Progenitor cell of endocrine pancreas (in vitro differentiated cells): ENCODE measurements around the gene FAM168B. TPM values are rescaled to one million over a fixed set of nuclear protein-coding genes. Genes with fewer than 3 reads are reported as not detected.

Source experiments
- DNase-seq: peaks from one replicate; pipeline ENCODE4 v3.0.0; 2021; ENCODE audit warnings: low spot score; ENCODE audit not compliant: unreplicated experiment
- H3K27ac Mint-ChIP-seq: 2 replicates; pipeline ENCODE4 v1.8.0; 2021; ENCODE audit warnings: mild to moderate bottlenecking, moderate library complexity, mixed read lengths
- H3K27me3 Mint-ChIP-seq: 2 replicates; pipeline ENCODE4 v1.8.0; 2021; ENCODE audit warnings: mixed read lengths
- H3K36me3 Mint-ChIP-seq: 2 replicates; pipeline ENCODE4 v1.8.0; 2022; ENCODE audit warnings: mixed read lengths; ENCODE audit not compliant: insufficient read depth
- H3K4me1 Mint-ChIP-seq: 2 replicates; pipeline ENCODE4 v1.8.0; 2021; ENCODE audit warnings: low read depth, mixed read lengths
- H3K4me3 Mint-ChIP-seq: 2 replicates; pipeline ENCODE4 v1.8.0; 2021; ENCODE audit warnings: low read depth, mild to moderate bottlenecking, moderate library complexity, mixed read lengths
- H3K9me3 Mint-ChIP-seq: 2 replicates; pipeline ENCODE4 v1.8.0; 2021; ENCODE audit warnings: low read depth, mixed read lengths
- CTCF ChIP-seq: fragments of 200-600 bp; sonication (generic); IDR thresholded peaks from one replicate; pipeline ENCODE4 v1.5.0; 2021; ENCODE audit warnings: antibody characterized with exemption, mild to moderate bottlenecking; ENCODE audit not compliant: unreplicated experiment
- total RNA-seq: library from RNA; stranded (reverse); gene quantifications from 2 replicates; pipeline ENCODE4 v1.2.1, GENCODE V29; 2021

Gene FAM168B
- total RNA-seq, 1 donor from 2014 or later: 111 TPM

- no peak for DNase-seq
- H3K4me1 Mint-ChIP-seq: peaks cover 4% of the 10 kb centered on the region
- no peak overlapping the region for H3K4me3 Mint-ChIP-seq
- peaks cover 50% of the 10 kb centered on the region for H3K27me3 Mint-ChIP-seq
- no peak for TF ChIP-seq CTCF
- H3K27ac Mint-ChIP-seq: no peak overlapping the region
- no peaks in the 10 kb centered on the region for H3K36me3 Mint-ChIP-seq
- no peaks in the 10 kb centered on the region for H3K9me3 Mint-ChIP-seq
These were observed 63.4 kb downstream of the FAM168B start for GRCh38 chr2:131029812-131030211.

DNA sequence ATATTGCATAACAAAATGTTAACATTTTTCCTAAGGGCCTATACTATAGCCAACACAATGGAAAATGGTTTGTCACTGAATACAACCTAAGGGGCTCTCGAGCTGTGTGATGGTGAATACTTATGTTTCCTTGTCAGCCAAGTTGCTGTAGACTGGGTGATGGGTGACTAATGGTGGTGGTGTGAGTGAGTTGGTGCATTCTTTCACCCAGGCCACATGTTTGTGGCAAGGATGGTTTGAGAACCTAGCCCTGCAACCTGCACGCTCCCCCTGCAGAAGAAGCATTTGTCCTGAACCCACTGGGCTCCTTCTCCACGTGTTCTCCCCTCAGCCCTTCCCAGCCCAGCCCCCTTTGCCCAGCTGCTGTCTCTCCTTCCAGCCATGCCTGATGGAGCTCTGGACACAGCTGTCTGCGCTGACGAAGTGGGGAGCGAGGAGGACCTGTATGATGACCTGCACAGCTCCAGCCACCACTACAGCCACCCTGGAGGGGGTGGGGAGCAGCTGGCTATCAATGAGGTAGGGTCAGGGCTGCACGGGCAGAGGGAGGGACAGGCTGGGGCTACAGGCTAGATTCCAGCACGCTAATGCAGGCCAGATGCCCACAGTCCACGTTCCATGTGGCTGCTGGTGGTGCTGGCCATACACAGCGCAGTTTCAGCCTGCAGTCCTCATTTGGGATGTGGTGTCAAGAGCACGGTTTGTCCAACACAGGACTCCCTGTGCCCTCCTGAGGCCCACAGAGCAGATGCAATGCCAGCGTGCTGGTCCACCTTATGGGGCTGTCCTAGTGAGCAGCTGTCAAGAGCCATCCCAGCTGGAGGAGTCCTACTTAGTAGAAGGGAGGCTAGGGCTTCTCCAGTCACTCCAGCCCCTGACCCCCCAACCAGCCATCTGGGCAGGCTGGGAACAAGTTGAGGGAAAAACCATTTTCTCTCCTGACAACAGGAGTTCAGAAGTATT is 65.4 kb downstream of the FAM168B start:
- no peaks in the 10 kb centered on the region for H3K4me1 Mint-ChIP-seq
- peaks cover 34% of the 10 kb centered on the region for H3K27me3 Mint-ChIP-seq
- no peak overlapping the region for H3K27ac Mint-ChIP-seq
- H3K4me3 Mint-ChIP-seq: no peak overlapping the region
- no peak for DNase-seq
- no peaks in the 10 kb centered on the region for H3K9me3 Mint-ChIP-seq
- no peaks in the 10 kb centered on the region for H3K36me3 Mint-ChIP-seq
- no peak for TF ChIP-seq CTCF

GRCh38 chr2:131026919-131027318 is 66.3 kb downstream of the FAM168B start:
- H3K27ac Mint-ChIP-seq: no peak overlapping the region
- DNase-seq: no peak
- no peak overlapping the region for H3K4me3 Mint-ChIP-seq

DNA sequence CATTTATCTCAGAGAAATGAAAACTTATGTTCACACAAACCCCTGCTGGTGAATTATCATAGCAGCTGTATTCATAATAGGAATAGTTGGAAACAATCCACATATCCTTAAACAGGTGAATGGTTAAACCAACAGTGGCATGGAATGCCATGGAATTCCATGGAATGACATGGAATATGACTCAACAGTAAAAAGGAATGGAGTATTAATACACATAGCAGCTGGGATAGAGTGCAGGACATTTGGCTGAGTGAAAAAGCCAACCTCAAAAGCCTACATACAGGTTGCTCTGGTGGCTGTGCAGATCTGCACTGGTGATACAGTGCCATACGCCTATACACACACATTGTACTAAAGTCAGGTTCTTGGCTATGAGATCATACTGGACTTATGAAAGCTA is 69.5 kb downstream of the FAM168B start:
- Mint-ChIP-seq H3K27ac (no peak overlapping the region), H3K9me3 (peaks cover 5% of the 10 kb centered on the region), H3K36me3 (peaks cover 1% of the 10 kb centered on the region), H3K4me1 (no peaks in the 10 kb centered on the region), H3K4me3 (no peak overlapping the region), H3K27me3 (peaks cover 5% of the 10 kb centered on the region)
- no peak for DNase-seq
- no peak for TF ChIP-seq CTCF

More at GRCh38 chr2:131026919-131027318, 66.3 kb downstream of the FAM168B start:
- Mint-ChIP-seq H3K4me1 (no peaks in the 10 kb centered on the region), H3K9me3 (peaks cover under 1% of the 10 kb centered on the region), H3K36me3 (no peaks in the 10 kb centered on the region), H3K27me3 (peaks cover 24% of the 10 kb centered on the region)
- no peak for TF ChIP-seq CTCF

- Mint-ChIP-seq H3K4me1 (no peaks in the 10 kb centered on the region), H3K27ac (no peak overlapping the region), H3K4me3 (no peak overlapping the region), H3K9me3 (peaks cover 5% of the 10 kb centered on the region), H3K36me3 (peaks cover 1% of the 10 kb centered on the region), H3K27me3 (peaks cover 8% of the 10 kb centered on the region)
- DNase-seq: no peak
- no peak for TF ChIP-seq CTCF
These were observed 70.5 kb downstream of the FAM168B start for GRCh38 chr2:131022731-131023130.
